Fibroblast of skin of left quadriceps (primary cell): Measurements from ENCODE around the gene ODAD2.
A peak's percentile ranks its signal among the peaks of the same experiment; 100 is the strongest.
"Not testable (repeated sequence)": the region's sequence is repeated elsewhere in the genome, so short reads cannot be mapped to it uniquely, and the experiment has no call there.

Source experiments
- DNase-seq, 2 experiments: peaks; one replicate each; pipeline ENCODE4 v3.0.0-alpha.2; 2013; ENCODE audit warnings: low read depth in 2 of 2

ODAD2 gene

GRCh38 chr10:27970795-27971194, 28.1 kb downstream of the ODAD2 start:
- DNase-seq = not testable (repeated sequence)

DNA sequence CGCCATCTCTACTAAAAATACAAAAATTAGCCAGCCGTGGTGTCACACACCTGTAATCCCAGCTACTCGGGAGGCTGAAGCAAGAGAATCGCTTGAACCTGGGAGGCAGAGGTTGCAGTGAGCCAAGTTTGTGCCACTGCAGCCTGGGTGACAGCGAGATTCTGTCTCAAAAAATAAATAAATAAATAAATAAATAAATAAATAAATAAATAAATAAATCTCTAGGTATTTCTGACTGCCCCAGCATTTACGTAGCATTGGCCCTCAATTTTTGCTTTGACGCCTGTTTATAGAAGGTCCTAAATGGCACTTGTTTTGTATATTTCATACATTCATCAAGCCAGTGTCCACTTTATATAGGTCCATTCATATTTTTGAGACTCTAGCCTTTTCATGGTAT, 28.9 kb downstream of the ODAD2 start:
- not testable (repeated sequence) for DNase-seq

DNA sequence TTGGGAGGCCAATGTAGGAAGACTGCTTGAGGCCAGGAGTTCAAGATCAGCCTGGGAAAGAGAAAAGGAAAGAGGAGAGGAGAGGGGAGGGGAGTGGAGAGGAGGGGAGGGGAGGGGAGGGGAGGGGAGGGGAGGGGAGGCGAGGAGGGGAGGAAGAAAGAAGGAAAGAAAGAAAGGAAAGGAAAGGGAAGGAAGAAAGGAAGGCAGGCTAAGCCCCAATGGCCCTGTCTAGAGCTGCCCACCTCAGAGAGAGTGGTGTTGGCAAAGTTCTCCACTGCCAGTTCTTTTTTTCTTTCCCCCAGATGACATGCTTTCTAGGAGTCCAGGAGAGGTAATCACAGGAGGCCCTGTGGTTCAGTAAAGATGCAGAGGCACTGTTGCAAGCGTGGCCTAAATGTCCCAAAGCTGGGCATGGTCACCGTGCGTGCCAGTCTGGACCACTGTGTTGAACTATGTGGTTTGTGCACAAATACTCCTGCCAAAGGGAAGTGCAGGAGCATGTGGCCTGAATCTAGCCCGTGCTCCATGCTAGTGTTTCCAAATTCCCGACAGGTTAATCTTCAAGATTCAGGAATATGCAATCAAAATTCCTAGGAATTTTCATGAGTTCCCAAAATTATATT, 39.7 kb downstream of the ODAD2 start:
- DNase-seq = no peak

DNA sequence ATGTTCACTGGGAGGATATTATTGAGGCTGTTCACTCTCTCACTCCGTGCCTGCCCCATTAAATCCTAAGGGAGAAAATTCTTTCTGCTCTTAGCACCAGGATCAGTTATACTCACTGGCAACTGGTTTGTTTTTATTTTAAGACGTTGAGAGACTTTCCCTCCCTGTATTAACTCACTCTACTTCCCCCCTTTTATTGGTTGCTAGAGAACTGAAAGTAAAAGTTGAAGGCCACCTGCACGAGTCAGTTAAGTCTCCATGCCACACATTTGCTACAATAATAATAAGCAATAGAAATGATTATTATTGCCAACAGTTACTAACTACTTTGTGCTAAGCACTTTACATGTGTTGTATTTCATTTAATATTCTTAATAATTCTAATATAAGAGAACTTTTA, 40.5 kb downstream of the ODAD2 start:
- DNase-seq = not testable (repeated sequence)

DNA sequence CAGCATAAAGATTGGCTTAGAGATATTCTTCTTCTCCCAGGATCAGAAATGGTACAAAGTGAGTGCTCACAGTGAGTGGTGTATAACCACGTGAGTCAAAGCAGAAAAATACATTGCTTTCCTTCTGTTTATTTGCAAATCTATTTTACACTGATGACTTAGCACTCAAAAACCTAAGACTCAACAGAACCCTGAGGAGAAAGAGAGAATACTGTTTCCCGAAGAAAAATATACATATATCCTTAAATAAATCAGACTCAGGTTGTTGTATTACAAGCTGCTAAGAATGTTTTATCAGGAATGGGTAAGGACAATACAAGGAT, 48.7 kb downstream of the ODAD2 start:
- no peak for DNase-seq

DNA sequence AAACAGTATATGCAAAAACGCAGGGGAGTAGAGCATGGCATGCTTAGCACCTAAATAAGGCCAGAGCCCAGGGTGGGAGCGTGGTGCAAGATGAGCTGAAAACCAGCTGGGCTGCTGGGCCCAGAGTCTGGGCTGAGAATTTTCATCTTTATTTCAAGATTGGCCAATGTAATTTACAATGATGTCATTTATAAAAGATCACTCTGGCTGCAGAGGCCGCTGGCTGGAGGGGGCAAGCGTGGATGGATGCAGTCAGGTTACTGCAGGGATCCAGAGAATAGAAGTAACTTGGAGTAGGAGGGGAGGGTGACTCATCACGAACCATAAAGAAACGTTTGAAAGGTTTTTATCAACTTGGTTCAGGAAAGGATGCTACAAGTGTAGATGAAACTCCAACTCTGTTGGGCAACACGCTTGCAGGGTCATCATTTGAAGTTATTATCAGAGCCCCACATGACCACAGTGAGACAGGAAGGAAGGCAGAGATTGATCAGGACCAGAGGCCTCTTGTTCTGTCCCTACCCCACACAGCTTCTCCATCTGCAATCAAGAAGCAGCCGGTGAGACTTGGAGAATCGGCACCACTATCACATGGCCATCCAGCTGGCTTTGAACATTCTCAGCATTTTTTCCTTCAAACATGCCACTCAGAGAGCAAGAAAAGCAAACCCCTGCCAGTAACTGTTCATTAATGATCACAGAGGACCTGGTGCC, 49.2 kb downstream of the ODAD2 start:
- DNase-seq = no peak

GRCh38 chr10:27948186-27948585, 50.7 kb downstream of the ODAD2 start:
- DNase-seq = peak; percentile 78 to 79

GRCh38 chr10:27947540-27947939, 51.3 kb downstream of the ODAD2 start:
- no peak for DNase-seq

DNA sequence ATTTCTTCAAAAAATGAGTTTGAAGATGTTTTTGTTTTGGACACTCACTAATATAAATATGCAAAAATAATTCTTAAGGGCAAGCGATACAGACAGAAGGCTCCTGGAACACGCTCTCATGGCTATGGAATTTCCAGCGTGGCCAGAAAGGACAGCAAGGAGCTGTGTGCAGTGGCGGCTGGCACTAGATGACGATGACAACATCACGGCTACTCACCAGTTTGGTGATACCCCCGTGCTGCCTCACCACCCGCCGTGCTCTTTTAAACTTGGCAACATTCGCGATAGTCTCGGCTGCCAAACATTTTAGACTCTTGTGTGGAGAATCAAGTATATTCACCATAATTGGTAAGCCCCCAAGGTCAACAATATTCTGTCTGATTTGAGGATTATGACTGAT, 54.9 kb downstream of the ODAD2 start:
- DNase-seq = no peak

GRCh38 chr10:27914888-27915287, 84.0 kb downstream of the ODAD2 start:
- no peak for DNase-seq

GRCh38 chr10:27912231-27912630, 86.6 kb downstream of the ODAD2 start:
- DNase-seq = no peak

- DNase-seq = no peak
Measured at GRCh38 chr10:27911539-27911938, 87.3 kb downstream of the ODAD2 start.

DNA sequence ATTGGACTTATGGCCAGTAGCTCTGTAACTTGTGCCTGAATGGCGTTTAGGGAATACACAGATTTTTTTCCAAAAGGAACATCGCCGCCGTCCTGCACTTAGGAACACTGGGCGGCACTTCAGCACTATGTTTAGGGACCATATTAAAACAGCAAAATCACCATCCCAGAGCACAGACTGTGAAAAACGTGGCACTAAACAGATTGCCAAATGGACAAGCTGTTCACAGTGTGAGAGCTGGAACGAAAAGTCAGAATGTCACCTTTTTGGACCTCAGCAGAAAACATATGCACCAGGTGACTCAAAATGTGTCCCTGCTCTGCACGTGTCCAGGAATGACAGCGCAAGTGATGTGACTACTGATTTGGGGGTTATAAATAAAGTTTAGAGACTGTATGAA, 87.9 kb downstream of the ODAD2 start:
- DNase-seq = no peak

DNA sequence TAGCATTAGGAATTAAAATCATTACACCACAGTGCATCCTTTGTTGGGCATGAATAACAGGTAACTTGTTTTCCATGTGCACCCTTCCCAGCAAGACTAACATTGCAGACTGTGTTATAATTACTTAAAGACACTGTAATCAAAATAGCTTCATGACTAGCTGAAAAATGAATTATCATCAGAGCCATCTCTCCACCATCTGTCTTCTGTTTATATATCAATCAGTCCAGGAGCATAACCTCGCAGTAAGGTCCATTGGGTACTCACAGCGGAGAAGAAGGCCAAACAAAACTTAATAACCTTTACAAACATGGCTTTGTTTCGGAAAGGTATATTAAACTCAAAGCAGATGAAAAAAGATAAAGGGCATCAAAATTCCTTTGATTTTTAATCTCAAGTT, 90.6 kb downstream of the ODAD2 start:
- no peak for DNase-seq

DNA sequence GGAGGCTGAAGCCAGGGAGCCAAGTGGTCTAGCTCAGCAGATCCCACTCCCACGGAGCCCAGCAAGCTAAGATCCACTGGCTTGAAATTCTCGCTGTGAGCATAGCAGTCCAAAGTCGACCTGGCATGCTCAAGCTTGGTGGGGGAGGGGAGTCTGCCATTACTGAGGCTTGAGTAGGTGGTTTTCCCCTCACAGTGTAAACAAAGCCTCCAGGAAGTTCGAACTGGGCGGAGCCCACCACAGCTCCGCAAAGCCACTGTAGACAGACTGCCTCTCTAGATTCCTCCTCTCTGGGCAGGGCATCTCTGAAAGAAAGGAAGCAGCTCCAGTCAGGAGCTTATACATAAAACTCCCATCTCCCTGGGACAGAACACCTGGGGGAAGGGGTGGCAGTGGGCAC, 99.4 kb downstream of the ODAD2 start:
- not testable (repeated sequence) for DNase-seq

- no peak for DNase-seq
Measured at GRCh38 chr10:27899058-27899457, 99.8 kb downstream of the ODAD2 start.

GRCh38 chr10:27893358-27893954, 105.4 kb downstream of the ODAD2 start:
- DNase-seq = peak; percentile 24 to 29

DNA sequence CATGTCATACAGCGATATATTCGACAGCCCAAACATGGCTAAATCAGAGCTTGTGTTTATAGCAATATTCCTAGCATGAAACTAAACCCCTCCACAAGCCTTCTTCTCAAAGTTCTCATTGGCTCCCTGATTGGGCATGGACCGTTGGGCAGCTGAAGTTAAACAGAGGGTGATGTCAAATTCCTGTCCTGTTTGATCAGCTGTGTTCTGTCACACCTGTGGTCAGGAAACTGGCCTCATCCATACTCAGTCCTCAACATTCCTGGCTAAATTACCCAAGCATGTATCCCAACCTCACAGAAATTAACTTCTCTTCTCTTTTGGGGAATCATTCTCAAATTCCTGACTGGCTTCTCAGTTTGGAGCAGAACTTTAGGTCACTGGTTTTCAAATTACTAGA, 107.9 kb downstream of the ODAD2 start:
- no peak for DNase-seq

DNA sequence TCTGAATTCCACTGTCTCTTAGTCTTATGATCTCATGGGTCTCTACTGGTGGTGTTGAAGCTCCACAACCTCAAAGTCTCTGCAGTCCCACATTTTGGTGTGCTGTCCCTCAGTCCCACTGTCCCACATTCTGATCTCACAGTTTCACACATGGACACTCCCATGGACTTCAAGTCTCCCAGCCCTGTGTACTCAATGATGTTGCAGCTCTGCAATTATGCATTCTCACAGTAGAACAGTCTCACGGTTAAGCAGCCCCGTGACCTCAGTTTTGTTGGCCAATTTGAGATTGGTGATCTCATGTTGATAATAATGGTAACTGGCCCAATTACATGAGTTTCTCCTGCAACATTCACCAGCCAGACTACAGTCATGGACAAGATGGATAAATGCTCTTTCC, 109.4 kb downstream of the ODAD2 start:
- DNase-seq = no peak

DNA sequence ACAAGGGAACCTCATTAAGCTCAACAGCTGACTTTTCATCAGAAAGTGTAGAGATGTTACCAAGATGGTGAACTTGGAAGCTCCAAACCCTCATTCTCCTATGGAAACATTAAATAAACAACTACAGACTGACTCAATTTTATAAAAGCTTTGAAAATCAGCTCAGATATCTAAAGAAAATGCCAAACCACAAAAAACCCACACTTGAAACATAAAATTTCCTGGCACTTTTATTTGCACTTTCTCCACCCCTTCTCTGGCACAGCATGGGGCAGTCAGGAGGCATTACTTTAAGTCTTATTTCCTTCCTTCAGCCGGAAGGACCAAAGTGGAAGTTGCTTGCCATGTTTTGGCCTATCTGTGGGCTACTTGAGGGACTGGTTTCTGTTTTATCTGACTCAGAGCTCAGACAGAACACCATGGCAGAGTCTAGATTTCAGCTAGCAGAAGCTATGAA, 114.7 kb downstream of the ODAD2 start:
- no peak for DNase-seq

DNA sequence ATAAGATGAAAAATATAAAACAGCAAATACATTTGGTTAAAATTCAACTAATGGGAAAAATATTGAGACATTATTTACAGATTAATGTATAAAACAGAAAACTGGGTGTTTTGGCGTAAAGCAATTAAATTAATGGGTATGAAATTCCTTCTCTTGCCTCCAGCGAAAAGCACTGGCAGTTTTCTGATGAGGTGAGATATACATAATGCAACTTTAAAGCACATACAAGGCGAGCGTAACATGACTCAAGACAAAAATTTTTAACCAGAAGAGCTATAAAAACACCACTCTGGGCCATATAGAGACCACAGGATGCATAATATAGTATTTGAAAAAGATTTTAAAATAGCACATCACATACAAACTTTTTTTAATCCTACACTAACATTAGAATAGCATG, 120.6 kb downstream of the ODAD2 start:
- DNase-seq = no peak

DNA sequence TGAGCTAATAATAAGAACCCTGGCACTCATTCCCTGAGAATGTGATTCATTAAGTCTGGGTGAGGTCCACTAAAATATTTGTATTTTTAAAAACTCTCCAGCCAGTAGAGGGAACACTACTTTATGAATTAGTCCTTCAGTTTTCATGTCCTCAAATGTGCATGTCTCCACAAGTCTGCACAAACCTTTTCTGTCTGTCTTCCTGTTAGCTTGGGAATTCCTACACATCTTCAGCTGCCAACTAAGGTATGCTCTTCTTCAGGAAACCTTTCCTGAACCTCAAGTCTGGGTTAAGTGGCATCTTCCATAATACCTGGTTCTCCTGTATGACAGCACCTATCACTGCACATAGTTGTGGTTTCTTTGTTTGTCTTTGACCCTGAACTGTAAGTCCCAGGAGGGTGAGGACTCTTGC, 133.7 kb downstream of the ODAD2 start:
- DNase-seq = peak in 1 of 2 experiments; percentile 4

GRCh38 chr10:27861781-27862180, 137.1 kb downstream of the ODAD2 start:
- DNase-seq = no peak
